ENCODE data around the gene GLB1L.

DNA sequence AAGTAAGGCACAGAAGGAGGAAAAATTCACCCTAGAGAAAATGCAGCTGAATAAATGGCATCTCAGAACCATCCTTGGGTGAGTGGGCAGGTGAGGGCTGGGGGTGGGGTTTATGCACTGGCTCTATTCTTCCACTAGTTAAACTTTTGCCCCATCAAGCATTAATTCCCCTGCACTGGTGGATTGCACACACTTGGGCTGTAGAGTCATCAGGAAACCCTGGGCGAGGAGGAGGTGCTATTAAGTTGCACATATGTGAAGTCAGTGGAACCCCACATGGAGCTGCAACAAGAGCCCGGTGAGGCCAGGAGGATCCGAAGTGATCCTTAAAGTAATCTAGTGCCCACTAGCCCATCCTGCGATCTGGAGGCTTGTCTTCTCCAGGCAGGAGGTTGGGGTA, 27.1 kb upstream of the GLB1L start:
- TF ChIP-seq, protein P1, sequence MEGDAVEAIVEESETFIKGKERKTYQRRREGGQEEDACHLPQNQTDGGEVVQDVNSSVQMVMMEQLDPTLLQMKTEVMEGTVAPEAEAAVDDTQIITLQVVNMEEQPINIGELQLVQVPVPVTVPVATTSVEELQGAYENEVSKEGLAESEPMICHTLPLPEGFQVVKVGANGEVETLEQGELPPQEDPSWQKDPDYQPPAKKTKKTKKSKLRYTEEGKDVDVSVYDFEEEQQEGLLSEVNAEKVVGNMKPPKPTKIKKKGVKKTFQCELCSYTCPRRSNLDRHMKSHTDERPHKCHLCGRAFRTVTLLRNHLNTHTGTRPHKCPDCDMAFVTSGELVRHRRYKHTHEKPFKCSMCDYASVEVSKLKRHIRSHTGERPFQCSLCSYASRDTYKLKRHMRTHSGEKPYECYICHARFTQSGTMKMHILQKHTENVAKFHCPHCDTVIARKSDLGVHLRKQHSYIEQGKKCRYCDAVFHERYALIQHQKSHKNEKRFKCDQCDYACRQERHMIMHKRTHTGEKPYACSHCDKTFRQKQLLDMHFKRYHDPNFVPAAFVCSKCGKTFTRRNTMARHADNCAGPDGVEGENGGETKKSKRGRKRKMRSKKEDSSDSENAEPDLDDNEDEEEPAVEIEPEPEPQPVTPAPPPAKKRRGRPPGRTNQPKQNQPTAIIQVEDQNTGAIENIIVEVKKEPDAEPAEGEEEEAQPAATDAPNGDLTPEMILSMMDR (IDR thresholded peaks at IDR 0.05) = no peak
- no peak for TF ChIP-seq POLR2A (IDR thresholded peaks at IDR 0.05)
